Sciatic nerve (tissue), 2 donors: Measurements from ENCODE around the gene PRKCZ. TPM values are rescaled to one million over a fixed set of nuclear protein-coding genes. Genes with fewer than 3 reads are reported as not detected.

ENCODE experiments used
- ATAC-seq: fragments of 200-7000 bp; cut with Tn5 transposase; one replicate; pipeline ENCODE4 v1.9.1; 2020; ENCODE audit warnings: mild to moderate bottlenecking, moderate library complexity
- DNase-seq: peaks from one replicate; pipeline ENCODE4 v3.0.0-alpha.2; 2020; ENCODE audit warnings: low spot score
- intact Hi-C: fragments of 100-400 bp; cut with DNase I; formaldehyde crosslinking; loops from one replicate; pipeline ENCODE4 v1.14.2; 2022
- total RNA-seq: library from RNA; stranded (reverse); fragmentation: NEBNext Ultra II Directional; extraction: Animal tissue kit (Norgen Biotek cat#: 25700); gene quantifications from one replicate; pipeline ENCODE4 v1.2.1, GENCODE V29; 2021
- donor health status: DM: no; HTN: no; CAD: no.
- donor health status: DM: no; HTN: no; CAD: no.

PRKCZ gene
- total RNA-seq, 1 donor from 2014 or later, result 3.5 TPM

- intact Hi-C loops, result no loop called here
- ATAC-seq, result no peak
- no peak for DNase-seq
Measured at GRCh38 chr1:2054560-2054959, 4.3 kb downstream of the PRKCZ start.

- DNase-seq (no peak), ATAC-seq (no peak)
- intact Hi-C loops, result no loop called here
Measured at GRCh38 chr1:2055911-2056575, 5.8 kb downstream of the PRKCZ start.

GRCh38 chr1:2056955-2057590 is 6.9 kb downstream of the PRKCZ start:
- intact Hi-C loops, result no loop called here
- ATAC-seq, result no peak

GRCh38 chr1:2059290-2059953 is 9.2 kb downstream of the PRKCZ start:
- no peak for DNase-seq
- ATAC-seq, result no peak
- intact Hi-C loops, result no loop called here

More at GRCh38 chr1:2056955-2057590, 6.9 kb downstream of the PRKCZ start:
- DNase-seq, result no peak

- DNase-seq, result no peak
- ATAC-seq, result no peak
- intact Hi-C loops, result no loop called here
Measured at GRCh38 chr1:2060072-2060471, 9.9 kb downstream of the PRKCZ start.

GRCh38 chr1:2060535-2060934 is 10.3 kb downstream of the PRKCZ start:
- no peak for ATAC-seq
- DNase-seq, result no peak
- intact Hi-C loops, result no loop called here

- intact Hi-C loops, result no loop called here
- DNase-seq (no peak), ATAC-seq (no peak)
Measured at GRCh38 chr1:2061065-2061778, 11.0 kb downstream of the PRKCZ start.

GRCh38 chr1:2065699-2066098 is 15.5 kb downstream of the PRKCZ start:
- ATAC-seq (no peak), DNase-seq (no peak)
- intact Hi-C loops, result no loop called here

GRCh38 chr1:2067393-2067792 is 17.2 kb downstream of the PRKCZ start:
- DNase-seq (no peak), ATAC-seq (no peak)
- intact Hi-C loops, result no loop called here

- intact Hi-C loops, result no loop called here
- ATAC-seq (no peak), DNase-seq (no peak)
Measured at GRCh38 chr1:2067981-2068380, 17.8 kb downstream of the PRKCZ start.

GRCh38 chr1:2068951-2069350 is 18.7 kb downstream of the PRKCZ start:
- intact Hi-C loops, result no loop called here
- no peak for ATAC-seq
- DNase-seq, result no peak

- ATAC-seq, result no peak
- intact Hi-C loops, result no loop called here
Measured at GRCh38 chr1:2070016-2070415, 19.8 kb downstream of the PRKCZ start.

GRCh38 chr1:2070800-2071530 is 20.8 kb downstream of the PRKCZ start:
- no peak for DNase-seq
- intact Hi-C loops, result no loop called here
- no peak for ATAC-seq

More at GRCh38 chr1:2070016-2070415, 19.8 kb downstream of the PRKCZ start:
- DNase-seq, result no peak

GRCh38 chr1:2072109-2072806 is 22.0 kb downstream of the PRKCZ start:
- intact Hi-C loops, result no loop called here
- ATAC-seq (no peak), DNase-seq (no peak)

- ATAC-seq (no peak), DNase-seq (no peak)
- intact Hi-C loops, result no loop called here
Measured at GRCh38 chr1:2072891-2073290, 22.7 kb downstream of the PRKCZ start.

GRCh38 chr1:2073382-2074230 is 23.4 kb downstream of the PRKCZ start:
- no peak for ATAC-seq
- intact Hi-C loops, result no loop called here

GRCh38 chr1:2074396-2074795 is 24.2 kb downstream of the PRKCZ start:
- ATAC-seq (no peak), DNase-seq (no peak)
- intact Hi-C loops, result no loop called here

More at GRCh38 chr1:2073382-2074230, 23.4 kb downstream of the PRKCZ start:
- no peak for DNase-seq
